ENCODE results near the gene GNPAT.

Gene GNPAT

GRCh38 chr1:231265379-231265778 lies 24.4 kb downstream of the GNPAT start:
- Mint-ChIP-seq H3K36me3 (peaks cover 77% of the 10 kb centered on the region), H3K27me3 (no peaks in the 10 kb centered on the region), H3K4me1 (no peaks in the 10 kb centered on the region), H3K27ac (no peak overlapping the region), H3K9me3 (no peaks in the 10 kb centered on the region), H3K4me3 (no peak overlapping the region)
- ATAC-seq: no peak

DNA sequence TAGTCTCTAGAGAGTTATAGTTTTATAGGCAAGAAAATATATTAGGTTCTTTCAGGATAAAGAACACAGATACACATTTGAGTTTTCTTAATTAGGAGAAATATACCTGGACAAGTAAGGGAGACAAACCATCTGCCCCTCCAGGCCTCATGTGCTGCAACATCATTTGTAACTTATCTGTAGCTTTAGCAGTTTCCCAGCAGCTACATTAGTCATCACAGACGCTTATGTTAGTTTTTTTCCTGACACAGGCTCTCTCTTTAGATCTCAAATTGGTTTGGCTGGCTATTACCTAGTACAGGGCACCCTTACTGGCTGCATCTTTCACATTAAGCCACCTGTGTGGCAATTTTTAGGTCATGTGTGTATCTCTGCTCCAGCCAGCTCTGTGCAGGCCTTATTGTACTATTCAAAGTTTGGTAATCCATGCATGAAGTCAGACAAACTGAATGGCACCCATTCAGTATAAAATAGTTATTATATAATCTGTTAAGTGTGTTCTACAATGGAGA lies 25.9 kb downstream of the GNPAT start:
- Mint-ChIP-seq H3K4me3 (no peak overlapping the region), H3K36me3 (peaks cover 77% of the 10 kb centered on the region), H3K27me3 (no peaks in the 10 kb centered on the region), H3K4me1 (no peaks in the 10 kb centered on the region), H3K27ac (no peak overlapping the region), H3K9me3 (no peaks in the 10 kb centered on the region)
- ATAC-seq: no peak

DNA sequence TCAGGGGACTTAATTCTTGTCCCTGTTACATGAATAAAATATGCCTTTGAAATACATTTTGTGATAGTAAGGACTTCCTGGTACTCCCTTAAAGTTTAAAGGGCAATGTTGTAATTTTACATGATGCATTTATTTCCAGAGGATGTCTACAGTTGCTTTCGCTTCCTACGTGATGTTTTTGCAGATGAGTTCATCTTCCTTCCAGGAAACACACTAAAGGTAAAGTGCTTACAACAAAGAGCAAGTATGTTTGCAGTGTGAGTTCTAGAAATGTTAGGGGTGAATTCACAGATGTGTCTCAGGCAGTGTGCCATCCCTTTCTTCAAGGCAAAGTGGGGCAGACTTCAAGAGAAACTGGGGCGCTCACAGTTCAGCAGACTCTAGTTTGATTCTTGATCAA lies 31.2 kb downstream of the GNPAT start:
- Mint-ChIP-seq H3K4me3 (no peak overlapping the region), H3K9me3 (no peaks in the 10 kb centered on the region), H3K27ac (no peak overlapping the region), H3K36me3 (peaks cover 87% of the 10 kb centered on the region), H3K4me1 (no peaks in the 10 kb centered on the region), H3K27me3 (no peaks in the 10 kb centered on the region)
- ATAC-seq: no peak

DNA sequence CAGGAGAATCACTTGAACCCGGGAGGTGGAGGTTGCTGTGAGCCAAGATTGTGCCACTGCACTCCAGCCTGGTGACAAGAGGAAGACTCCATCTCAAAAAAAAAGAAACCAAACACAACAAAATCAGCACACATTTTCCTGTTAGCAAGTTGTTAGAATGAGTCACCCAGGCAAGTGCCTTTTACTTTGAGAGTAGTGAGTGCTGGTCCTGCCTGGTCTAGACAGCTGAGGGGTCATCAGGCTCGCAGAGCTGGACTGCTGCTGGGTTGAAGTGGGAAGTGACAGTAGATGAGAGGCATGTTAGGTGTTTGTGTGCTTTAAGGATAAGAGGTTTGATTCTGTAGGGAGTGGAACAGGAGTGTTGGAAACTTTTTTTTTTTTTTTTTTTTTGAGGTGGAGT lies 31.9 kb downstream of the GNPAT start:
- Mint-ChIP-seq H3K4me3 (no peak overlapping the region), H3K27ac (no peak overlapping the region), H3K4me1 (no peaks in the 10 kb centered on the region), H3K36me3 (peaks cover 89% of the 10 kb centered on the region), H3K27me3 (no peaks in the 10 kb centered on the region), H3K9me3 (no peaks in the 10 kb centered on the region)
- ATAC-seq: no peak

DNA sequence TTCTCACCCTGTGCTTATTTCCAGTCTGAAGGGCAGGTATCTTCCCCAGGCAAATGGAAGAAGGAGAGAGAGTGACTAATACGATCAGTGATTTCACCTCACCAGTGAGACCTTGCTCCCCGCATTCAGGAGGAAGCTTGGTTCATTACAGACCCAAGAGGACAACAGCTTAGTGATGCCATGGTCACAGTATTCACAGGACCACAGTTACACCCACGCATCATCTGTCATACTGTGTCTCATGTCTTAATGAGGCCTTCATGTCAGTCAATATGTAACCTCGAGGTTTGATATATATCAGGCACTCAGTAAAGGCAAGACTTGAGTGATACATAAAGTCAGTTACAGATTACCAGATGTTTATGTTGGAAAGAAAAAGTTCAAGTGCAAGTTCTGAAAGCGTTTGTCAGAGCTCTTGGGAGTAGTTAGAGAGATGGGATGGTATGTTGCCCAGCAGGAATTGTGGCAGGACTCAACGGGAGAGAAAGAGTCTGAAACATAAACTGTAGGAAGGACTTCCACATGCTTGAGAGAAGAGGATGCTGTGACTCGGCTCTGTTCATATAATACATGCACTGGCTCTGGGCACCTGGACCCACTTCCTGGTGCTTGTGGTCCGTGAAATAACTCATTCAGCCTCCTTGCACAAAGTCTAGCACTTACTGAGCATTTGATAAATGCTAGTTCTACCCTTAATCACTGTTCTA lies 33.3 kb downstream of the GNPAT start:
- Mint-ChIP-seq H3K9me3 (no peaks in the 10 kb centered on the region), H3K27ac (no peak overlapping the region), H3K36me3 (peaks cover 82% of the 10 kb centered on the region), H3K27me3 (no peaks in the 10 kb centered on the region), H3K4me1 (no peaks in the 10 kb centered on the region), H3K4me3 (no peak overlapping the region)
- no peak for ATAC-seq

DNA sequence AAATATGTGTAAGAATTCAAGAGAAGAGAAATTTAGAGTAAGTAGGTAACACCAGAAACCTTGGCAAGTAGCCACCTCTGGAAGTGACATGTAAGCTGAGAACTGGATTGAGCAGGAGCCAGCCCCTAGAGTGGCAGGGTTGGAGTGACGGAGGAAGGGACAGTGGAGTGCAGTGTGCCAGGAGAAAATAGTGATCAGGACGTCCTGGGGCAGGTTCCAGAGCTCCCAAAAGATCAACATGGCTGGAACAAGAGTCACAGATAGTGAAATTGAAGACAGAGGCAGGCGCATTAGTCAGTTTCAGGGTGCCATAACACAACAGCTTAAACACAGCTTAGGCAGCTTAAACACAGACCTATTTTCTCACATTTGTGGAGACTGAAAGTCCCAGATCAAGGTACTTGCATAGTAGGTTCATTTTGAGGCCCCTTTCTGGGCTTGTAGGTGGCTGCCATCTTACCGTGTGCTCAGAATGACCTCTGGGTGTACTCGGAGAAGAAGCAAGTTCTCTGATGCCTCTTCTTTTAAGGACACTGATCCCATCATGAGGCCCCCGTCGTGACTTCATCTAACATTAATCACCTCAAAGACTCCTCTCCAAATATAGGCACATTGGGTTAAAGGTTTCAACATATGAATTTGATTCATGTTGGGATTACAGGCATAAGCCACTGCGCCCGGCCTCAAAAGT lies 37.2 kb downstream of the GNPAT start:
- H3K9me3 Mint-ChIP-seq: no peaks in the 10 kb centered on the region
- no peak overlapping the region for H3K27ac Mint-ChIP-seq
- H3K4me3 Mint-ChIP-seq: no peak overlapping the region
- no peaks in the 10 kb centered on the region for H3K27me3 Mint-ChIP-seq
- H3K4me1 Mint-ChIP-seq: no peaks in the 10 kb centered on the region
- no peak for ATAC-seq
- peaks cover 46% of the 10 kb centered on the region for H3K36me3 Mint-ChIP-seq

GRCh38 chr1:231279081-231279480 lies 38.1 kb downstream of the GNPAT start:
- Mint-ChIP-seq H3K4me3 (no peak overlapping the region), H3K4me1 (no peaks in the 10 kb centered on the region), H3K27me3 (no peaks in the 10 kb centered on the region), H3K9me3 (no peaks in the 10 kb centered on the region), H3K36me3 (peaks cover 42% of the 10 kb centered on the region), H3K27ac (no peak overlapping the region)
- ATAC-seq: no peak

DNA sequence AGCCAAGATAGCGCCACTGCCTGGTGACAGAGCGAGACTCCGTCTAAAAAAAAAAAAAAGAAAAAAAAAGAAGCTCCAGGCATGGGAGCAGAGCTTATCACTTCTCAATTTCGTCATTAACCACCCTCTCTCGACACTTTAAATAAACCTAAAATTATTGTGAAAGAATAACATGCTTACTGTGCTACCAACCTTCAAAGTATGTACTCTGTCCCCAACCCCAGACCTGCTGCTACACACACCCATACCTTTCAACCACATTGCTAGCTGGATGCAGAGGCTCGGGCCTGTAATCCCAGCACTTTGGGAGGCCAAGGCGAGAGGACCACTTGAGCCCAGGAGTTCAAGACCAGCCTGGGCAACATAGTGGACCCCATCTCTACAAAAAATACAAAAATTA lies 38.7 kb downstream of the GNPAT start:
- no peak overlapping the region for H3K4me3 Mint-ChIP-seq
- ATAC-seq: no peak
- no peaks in the 10 kb centered on the region for H3K27me3 Mint-ChIP-seq
- no peaks in the 10 kb centered on the region for H3K9me3 Mint-ChIP-seq
- H3K27ac Mint-ChIP-seq: no peak overlapping the region
- H3K4me1 Mint-ChIP-seq: no peaks in the 10 kb centered on the region
- peaks cover 36% of the 10 kb centered on the region for H3K36me3 Mint-ChIP-seq

GRCh38 chr1:231284441-231284840 lies 43.4 kb downstream of the GNPAT start:
- H3K4me3 Mint-ChIP-seq: no peak overlapping the region
- H3K27ac Mint-ChIP-seq: no peak overlapping the region
- ATAC-seq: no peak
- no peaks in the 10 kb centered on the region for H3K36me3 Mint-ChIP-seq
- no peaks in the 10 kb centered on the region for H3K9me3 Mint-ChIP-seq
- no peaks in the 10 kb centered on the region for H3K4me1 Mint-ChIP-seq
- no peaks in the 10 kb centered on the region for H3K27me3 Mint-ChIP-seq

DNA sequence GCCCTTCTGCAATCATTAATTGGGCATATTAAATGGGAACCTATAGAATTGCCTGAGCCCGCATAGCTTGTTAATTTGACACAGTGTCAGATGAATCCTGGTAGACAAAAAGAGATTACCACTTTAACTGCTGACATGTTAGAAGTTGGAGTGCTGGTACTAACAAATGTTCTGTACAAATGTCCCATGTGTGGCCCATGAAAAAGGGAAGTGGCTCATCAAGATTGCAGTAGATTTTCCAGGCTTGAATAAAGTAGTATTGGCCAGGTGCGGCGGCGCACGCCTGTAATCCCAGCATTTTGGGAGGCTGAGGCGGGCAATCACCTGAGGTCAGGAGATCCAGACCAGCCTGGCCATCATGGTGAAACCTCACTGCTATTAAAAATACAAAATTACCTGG lies 45.6 kb downstream of the GNPAT start:
- no peaks in the 10 kb centered on the region for H3K9me3 Mint-ChIP-seq
- H3K27ac Mint-ChIP-seq: no peak overlapping the region
- no peaks in the 10 kb centered on the region for H3K27me3 Mint-ChIP-seq
- no peaks in the 10 kb centered on the region for H3K4me1 Mint-ChIP-seq
- H3K4me3 Mint-ChIP-seq: no peak overlapping the region
- no peaks in the 10 kb centered on the region for H3K36me3 Mint-ChIP-seq
- no peak for ATAC-seq

- no peaks in the 10 kb centered on the region for H3K4me1 Mint-ChIP-seq
- no peaks in the 10 kb centered on the region for H3K36me3 Mint-ChIP-seq
- H3K4me3 Mint-ChIP-seq: no peak overlapping the region
- ATAC-seq: no peak
- no peaks in the 10 kb centered on the region for H3K27me3 Mint-ChIP-seq
- no peak overlapping the region for H3K27ac Mint-ChIP-seq
- H3K9me3 Mint-ChIP-seq: no peaks in the 10 kb centered on the region
Observed at GRCh38 chr1:231295938-231296337, 54.9 kb downstream of the GNPAT start.

GRCh38 chr1:231301990-231302389 lies 61.0 kb downstream of the GNPAT start:
- no peaks in the 10 kb centered on the region for H3K36me3 Mint-ChIP-seq
- H3K4me1 Mint-ChIP-seq: no peaks in the 10 kb centered on the region
- H3K4me3 Mint-ChIP-seq: no peak overlapping the region
- H3K9me3 Mint-ChIP-seq: no peaks in the 10 kb centered on the region
- H3K27ac Mint-ChIP-seq: no peak overlapping the region
- no peak for ATAC-seq
- H3K27me3 Mint-ChIP-seq: no peaks in the 10 kb centered on the region

DNA sequence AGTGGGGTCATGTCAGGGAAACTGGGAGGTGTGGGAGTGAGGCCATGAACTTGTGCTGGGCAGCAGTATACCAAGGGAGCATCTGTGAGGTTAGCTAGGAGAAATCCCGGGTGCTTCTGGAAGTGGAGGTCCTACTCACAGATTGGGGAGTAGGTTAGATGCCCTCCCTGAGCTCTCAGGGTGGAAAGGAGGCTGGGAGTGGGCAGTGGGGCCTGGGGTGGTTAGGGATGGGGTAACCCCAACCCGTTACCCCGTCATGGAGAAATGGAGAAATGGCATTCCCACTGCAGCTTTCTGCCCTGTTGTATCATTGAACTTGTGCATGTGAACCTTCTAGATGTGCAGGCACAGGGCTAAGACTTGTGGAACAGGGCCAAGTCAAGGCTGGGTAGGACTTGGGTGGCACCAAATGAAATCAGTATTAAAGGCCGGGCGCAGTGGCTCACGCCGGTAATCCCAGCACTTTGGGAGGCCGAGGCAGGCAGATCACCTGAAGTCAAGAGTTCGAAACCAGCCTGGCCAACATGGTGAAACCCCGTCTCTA lies 69.5 kb downstream of the GNPAT start:
- Mint-ChIP-seq H3K27ac (no peak overlapping the region), H3K4me1 (no peaks in the 10 kb centered on the region), H3K36me3 (no peaks in the 10 kb centered on the region), H3K9me3 (no peaks in the 10 kb centered on the region), H3K4me3 (no peak overlapping the region), H3K27me3 (no peaks in the 10 kb centered on the region)
- no peak for ATAC-seq

GRCh38 chr1:231311720-231312431 lies 70.9 kb downstream of the GNPAT start:
- H3K4me1 Mint-ChIP-seq: peaks cover 6% of the 10 kb centered on the region
- no peaks in the 10 kb centered on the region for H3K27me3 Mint-ChIP-seq
- no peaks in the 10 kb centered on the region for H3K36me3 Mint-ChIP-seq
- H3K4me3 Mint-ChIP-seq: no peak overlapping the region
- H3K27ac Mint-ChIP-seq: no peak overlapping the region
- no peak for ATAC-seq
- no peaks in the 10 kb centered on the region for H3K9me3 Mint-ChIP-seq

DNA sequence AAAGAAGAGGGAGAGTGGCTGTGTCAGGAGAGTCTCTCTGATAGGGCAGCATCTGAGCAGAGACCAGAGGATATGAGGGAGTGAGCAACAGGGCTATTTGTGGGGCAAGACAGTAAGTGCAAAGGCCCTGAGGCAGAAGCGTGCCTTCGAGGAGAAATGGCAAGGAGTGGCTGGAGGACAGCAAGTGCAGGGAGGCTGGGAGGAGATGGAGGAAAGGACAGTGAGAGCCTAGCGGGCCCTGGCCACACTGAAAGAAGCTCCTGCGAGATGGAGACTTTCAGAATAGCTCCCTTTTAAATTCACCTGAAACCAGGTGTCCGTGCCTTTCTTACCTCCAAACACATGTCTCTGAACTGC lies 71.4 kb downstream of the GNPAT start:
- Mint-ChIP-seq H3K27me3 (no peaks in the 10 kb centered on the region), H3K27ac (no peak overlapping the region), H3K4me3 (no peak overlapping the region), H3K4me1 (peaks cover 6% of the 10 kb centered on the region), H3K9me3 (no peaks in the 10 kb centered on the region), H3K36me3 (no peaks in the 10 kb centered on the region)
- ATAC-seq: no peak
